Stomach (tissue), 9 donors: ENCODE data around the gene MYH11. TPM values are rescaled to one million over a fixed set of nuclear protein-coding genes. Genes with fewer than 3 reads are reported as not detected.

Experiments
- DNase-seq, 2 donors: peaks; one replicate each; pipeline versions ENCODE4 v3.0.0 to v3.0.0-alpha.2; 2013 to 2019
- H3K27ac ChIP-seq, 5 donors: fragments of 200-600 bp in 4 of 5; sonication (generic) in 4 of 5; one replicate each; pipeline ENCODE4 v1.5.1; 2013 to 2019; ENCODE audit warnings: mild to moderate bottlenecking in 1 of 5, moderate library complexity in 1 of 5
- H3K27me3 ChIP-seq, 3 donors: fragments of 200-600 bp; sonication (generic); one replicate each; pipeline ENCODE4 v1.5.1; 2017 to 2019; ENCODE audit warnings: mixed run types in 1 of 3
- H3K36me3 ChIP-seq, 4 donors: fragments of 200-600 bp; sonication (generic); 1 replicate in 3 of 4; 2 replicates in 1 of 4; pipeline ENCODE4 v1.5.1; 2016 to 2019
- H3K4me1 ChIP-seq, 4 donors: fragments of 200-600 bp; sonication (generic); one replicate each; pipeline ENCODE4 v1.5.1; 2016 to 2019
- H3K4me3 ChIP-seq, 4 donors: fragments of 200-600 bp; sonication (generic) in 3 of 4; one replicate each; pipeline ENCODE4 v1.5.1; 2016 to 2019; ENCODE audit warnings: mild to moderate bottlenecking in 1 of 4
- H3K9me3 ChIP-seq, 4 donors: fragments of 200-600 bp; sonication (generic); one replicate each; pipeline ENCODE4 v1.5.1; 2016 to 2019
- CTCF ChIP-seq, 7 experiments: fragments of 450-650 bp in 4 of 7; fragments of 200-600 bp in 3 of 7; sonication (generic) in 3 of 7; IDR thresholded peaks; one replicate each; pipeline ENCODE4 v1.5.1; 2016 to 2019; ENCODE audit warnings: antibody characterized with exemption in 7 of 7, control low read depth in 2 of 7, mild to moderate bottlenecking in 1 of 7
- EP300 ChIP-seq: sonication (generic); formaldehyde crosslinking; IDR thresholded peaks from one replicate; pipeline ENCODE4 v1.6.1; 2017; ENCODE audit warnings: antibody characterized with exemption
- POLR2A ChIP-seq, 4 donors: fragments of 450-650 bp; IDR thresholded peaks; one replicate each; pipeline ENCODE4 v1.6.1; 2016; ENCODE audit warnings: antibody characterized with exemption in 4 of 4, control low read depth in 2 of 4, mild to moderate bottlenecking in 1 of 4, moderate library complexity in 1 of 4
- POLR2AphosphoS5 ChIP-seq, 3 donors: sonication (generic); formaldehyde crosslinking; IDR thresholded peaks; one replicate each; pipeline ENCODE4 v1.6.1; 2016; ENCODE audit warnings: antibody characterized with exemption in 3 of 3
- WGBS, 5 donors: extraction: QIAGEN DNeasy Blood & Tissue Kit in 3 of 5; methylation state at CpG; one replicate each; pipeline versions ENCODE4 v1.1.5 to v1.1.7; 2013 to 2018; 5-methylcytosine and 5-hydroxymethylcytosine counted together
- intact Hi-C: fragments of 100-400 bp; cut with DNase I; formaldehyde crosslinking; loops from one replicate; pipeline ENCODE4 v1.15.1; 2023; ENCODE audit warnings: low total_unique reads
- polyA plus RNA-seq, 3 donors: library from polyadenylated mRNA; stranded (reverse); fragments of 200-250 nt; gene quantifications; one replicate each; pipeline ENCODE4 v1.2.3, GENCODE V29; 2013
- total RNA-seq, 5 donors: library from RNA; depleted of rRNA; stranded (reverse); fragments of >200 nt; gene quantifications; one replicate each; pipeline versions ENCODE4 v1.1.0 to v1.2.3, GENCODE V29; 2014 to 2016
- donor health status: healthy with polysubstance abuse.
- donor health status: Bipolar disorder and iron deficiency.
- donor health status: healthy.

Gene MYH11
- total and polyA plus RNA-seq, 8 donors, result 33.8 to 3,048 (median 865) TPM

- no peak overlapping the region for H3K4me3 ChIP-seq
- H3K27ac ChIP-seq, result peak overlapping the region in 3 of 5 donors; percentile 6 to 29 (median 14)
- H3K27me3 ChIP-seq, result peaks cover 0 to 5% (median 0%) of the 10 kb centered on the region in 3 donors
- no peaks in the 10 kb centered on the region for H3K4me1 ChIP-seq
- WGBS, 5 donors, result 74 to 88% (median 85%) methylated on average over 12 of the region's 12 CpGs
- TF ChIP-seq EP300, result no peak
- TF ChIP-seq POLR2A (IDR thresholded peaks at IDR 0.05), result no peak
- TF ChIP-seq POLR2AphosphoS5 (IDR thresholded peaks at IDR 0.05), result no peak
- TF ChIP-seq CTCF (IDR thresholded peaks at IDR 0.05), result no peak
- H3K9me3 ChIP-seq, result no peaks in the 10 kb centered on the region
- peaks cover 3 to 90% (median 51%) of the 10 kb centered on the region in 4 donors for H3K36me3 ChIP-seq
- DNase-seq, result no peak
- intact Hi-C loops, result no loop called here
Measured at GRCh38 chr16:15752717-15753488, 103.9 kb downstream of the MYH11 start.

- peaks cover 3 to 90% (median 53%) of the 10 kb centered on the region in 4 donors for H3K36me3 ChIP-seq
- DNase-seq, result no peak
- intact Hi-C loops, result no loop called here
- TF ChIP-seq EP300, result no peak
- no peak for TF ChIP-seq POLR2A (IDR thresholded peaks at IDR 0.05)
- no peak for TF ChIP-seq POLR2AphosphoS5 (IDR thresholded peaks at IDR 0.05)
- TF ChIP-seq CTCF (IDR thresholded peaks at IDR 0.05), result no peak
- H3K4me1 ChIP-seq, result no peaks in the 10 kb centered on the region
- H3K4me3 ChIP-seq, result no peak overlapping the region
- H3K27me3 ChIP-seq, result no peaks in the 10 kb centered on the region
- no peaks in the 10 kb centered on the region for H3K9me3 ChIP-seq
- 86 to 96% (median 90%) methylated on average over 7 of the region's 7 CpGs for WGBS, 5 donors
- H3K27ac ChIP-seq, result no peak overlapping the region
Measured at GRCh38 chr16:15751940-15752339, 104.9 kb downstream of the MYH11 start.

DNA sequence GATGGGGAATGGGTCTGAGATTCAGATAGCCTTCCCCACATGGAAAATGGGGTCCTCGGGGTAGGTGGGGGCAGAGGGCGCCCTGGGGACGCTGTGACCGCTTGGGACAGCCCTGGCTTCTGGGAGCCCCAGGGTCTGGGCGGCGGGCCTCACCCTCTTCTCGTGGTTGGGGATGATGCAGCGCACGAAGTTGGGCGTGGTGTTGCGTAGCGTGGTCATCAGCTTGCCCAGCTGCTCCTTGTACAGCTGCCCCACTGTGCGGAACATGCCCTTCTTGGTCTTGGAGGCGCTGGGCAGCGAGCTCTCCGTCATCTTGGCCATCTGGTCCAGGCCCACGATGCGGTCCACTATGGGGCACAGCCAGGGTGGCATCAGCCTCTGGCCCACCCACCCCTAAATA is 106.8 kb downstream of the MYH11 start:
- intact Hi-C loops, result no loop called here
- no peak overlapping the region for H3K27ac ChIP-seq
- H3K9me3 ChIP-seq, result no peaks in the 10 kb centered on the region
- 83 to 90% (median 87%) methylated on average over 18 of the region's 18 CpGs for WGBS, 5 donors
- H3K36me3 ChIP-seq, result peaks cover 3 to 94% (median 57%) of the 10 kb centered on the region in 4 donors
- no peak for TF ChIP-seq EP300
- no peak for TF ChIP-seq POLR2AphosphoS5 (IDR thresholded peaks at IDR 0.05)
- TF ChIP-seq CTCF (IDR thresholded peaks at IDR 0.05), result no peak
- TF ChIP-seq POLR2A (IDR thresholded peaks at IDR 0.05), result no peak
- H3K4me1 ChIP-seq, result peaks cover 0 to 1% (median under 1%) of the 10 kb centered on the region in 4 donors
- no peaks in the 10 kb centered on the region for H3K27me3 ChIP-seq
- no peak for DNase-seq
- no peak overlapping the region for H3K4me3 ChIP-seq

- intact Hi-C loops, result no loop called here
- no peak for DNase-seq
- TF ChIP-seq POLR2AphosphoS5 (IDR thresholded peaks at IDR 0.05), result no peak
- TF ChIP-seq POLR2A (IDR thresholded peaks at IDR 0.05), result no peak
- no peak for TF ChIP-seq CTCF (IDR thresholded peaks at IDR 0.05)
- no peak for TF ChIP-seq EP300
- H3K4me3 ChIP-seq, result no peak overlapping the region
- H3K4me1 ChIP-seq, result peaks cover 0 to 7% (median 4%) of the 10 kb centered on the region in 4 donors
- no peaks in the 10 kb centered on the region for H3K9me3 ChIP-seq
- WGBS, 5 donors, result 13 to 38% (median 31%) methylated on average over 2 of the region's 2 CpGs
- no peaks in the 10 kb centered on the region for H3K27me3 ChIP-seq
- H3K27ac ChIP-seq, result no peak overlapping the region
- peaks cover 3 to 94% (median 57%) of the 10 kb centered on the region in 4 donors for H3K36me3 ChIP-seq
Measured at GRCh38 chr16:15749371-15749770, 107.5 kb downstream of the MYH11 start.
